Measurements from ENCODE around the gene NLRP6. TPM values are rescaled to one million over a fixed set of nuclear protein-coding genes. Genes with fewer than 3 reads are reported as not detected.
A peak's percentile ranks its signal among the peaks of the same experiment; 100 is the strongest.
"Not testable (repeated sequence)": the region's sequence is repeated elsewhere in the genome, so short reads cannot be mapped to it uniquely, and the experiment has no call there.

The NLRP6 gene
- polyA plus RNA-seq, 1 of the 3 experiments (the other 2 are of a cell fraction) = not detected

- TF ChIP-seq MAX (IDR thresholded peaks at IDR 0.05; ENCODE audit: low read depth) = peak; percentile 33; the same call in 1 of the 2 replicates
- peak; percentile 44; the same call in 1 of the 2 replicates for TF ChIP-seq POLR2AphosphoS5 (IDR thresholded peaks at IDR 0.05; ENCODE audit: low read depth, low read length)
- TF ChIP-seq SIN3A (IDR thresholded peaks at IDR 0.05; ENCODE audit: borderline replicate concordance, low read depth, low read length) = no peak
- no peak for TF ChIP-seq TEAD4 (IDR thresholded peaks at IDR 0.05; ENCODE audit: borderline replicate concordance, insufficient read depth)
- TF ChIP-seq, protein P1, sequence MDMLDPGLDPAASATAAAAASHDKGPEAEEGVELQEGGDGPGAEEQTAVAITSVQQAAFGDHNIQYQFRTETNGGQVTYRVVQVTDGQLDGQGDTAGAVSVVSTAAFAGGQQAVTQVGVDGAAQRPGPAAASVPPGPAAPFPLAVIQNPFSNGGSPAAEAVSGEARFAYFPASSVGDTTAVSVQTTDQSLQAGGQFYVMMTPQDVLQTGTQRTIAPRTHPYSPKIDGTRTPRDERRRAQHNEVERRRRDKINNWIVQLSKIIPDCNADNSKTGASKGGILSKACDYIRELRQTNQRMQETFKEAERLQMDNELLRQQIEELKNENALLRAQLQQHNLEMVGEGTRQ (IDR thresholded peaks at IDR 0.05; ENCODE audit: borderline replicate concordance, low read depth, low read length) = no peak
These were observed 41.1 kb upstream of the NLRP6 start, which contains the start of gene PSMD13 (continued) for GRCh38 chr11:236774-237767.

GRCh38 chr11:238346-238745 lies 39.9 kb upstream of the NLRP6 start:
- H2AFZ ChIP-seq (ENCODE audit: low read depth); H3K27ac ChIP-seq (ENCODE audit: low read depth in 2 of 2, low read length in 1 of 2); H3K9me2 ChIP-seq; H3K27me3 ChIP-seq (ENCODE audit: insufficient read depth); DNase-seq; H4K20me1 ChIP-seq (ENCODE audit: insufficient read depth); POLR2A ChIA-PET; H3K9me3 ChIP-seq; H3F3A ChIP-seq (replicated peaks; ENCODE audit: insufficient read depth); H3K4me1 ChIP-seq (ENCODE audit: control insufficient read depth in 1 of 2, insufficient read depth in 2 of 2, low read depth in 1 of 2, low read length in 1 of 2): not testable (repeated sequence)
- Histone ChIP-seq H3K4me2 (peak overlapping the region; percentile 93), H3K9ac (peak overlapping the region; percentile 94; the same call in 1 of the 2 replicates), H3K36me3 (replicated peaks in 1 of 2; ENCODE audit: control insufficient read depth in 1 of 2, insufficient read depth in 2 of 2, low read length in 1 of 2) (peaks cover 32 to 33% of the 10 kb centered on the region in 2 experiments), H3K79me2 (ENCODE audit: insufficient read depth) (peaks cover 81% of the 10 kb centered on the region), H3K4me3 (ENCODE audit: low read depth in 2 of 2, low read length in 1 of 2) (peak overlapping the region in 1 of 2 experiments; percentile 95; a peak in 1 of 4 replicates)
- CTCF ChIA-PET = interaction anchor here (3.5 kb wide), 1 partner anchor 12 kb away, joined by 17 read pairs; no protein-coding TSS in a partner anchor
- 91% methylated on average over 6 of the region's 7 CpGs for WGBS (ENCODE audit: low lambda C conversion rate)

- Histone ChIP-seq H3K27me3 (ENCODE audit: insufficient read depth) (no peaks in the 10 kb centered on the region), H3F3A (replicated peaks; ENCODE audit: insufficient read depth) (peaks cover 7% of the 10 kb centered on the region), H3K9me2 (no peaks in the 10 kb centered on the region), H3K9me3 (no peaks in the 10 kb centered on the region), H4K20me1 (ENCODE audit: insufficient read depth) (peaks cover 7% of the 10 kb centered on the region), H3K4me1 (ENCODE audit: control insufficient read depth in 1 of 2, insufficient read depth in 2 of 2, low read depth in 1 of 2, low read length in 1 of 2) (peaks cover under 1 to 4% of the 10 kb centered on the region in 2 experiments; a peak in 3 of 4 replicates), H3K9ac (no peak overlapping the region), H3K4me3 (ENCODE audit: low read depth in 2 of 2, low read length in 1 of 2) (no peak overlapping the region), H3K4me2 (no peak overlapping the region), H2AFZ (ENCODE audit: low read depth) (no peak overlapping the region), H3K79me2 (ENCODE audit: insufficient read depth) (peaks cover 73% of the 10 kb centered on the region), H3K27ac (ENCODE audit: low read depth in 2 of 2, low read length in 1 of 2) (no peak overlapping the region), H3K36me3 (replicated peaks in 1 of 2; ENCODE audit: control insufficient read depth in 1 of 2, insufficient read depth in 2 of 2, low read length in 1 of 2) (peaks cover 46 to 52% of the 10 kb centered on the region in 2 experiments)
- WGBS (ENCODE audit: low lambda C conversion rate) = 81% methylated on average over 1 of the region's 1 CpG
- ChIA-PET CTCF (interaction anchor here (1.6 to 4.5 kb wide), 2 partner anchors 11 to 208 kb away, joined by 4 to 20 read pairs; no protein-coding TSS in a partner anchor), POLR2A (no interaction called here)
- TF ChIP-seq TEAD4 (IDR thresholded peaks at IDR 0.05; ENCODE audit: borderline replicate concordance, insufficient read depth) = no peak
- no peak for TF ChIP-seq JUND (IDR thresholded peaks at IDR 0.05)
- TF ChIP-seq SMC3 (IDR thresholded peaks at IDR 0.05; ENCODE audit: low read depth, low read length) = no peak
- no peak for TF ChIP-seq SIN3A (IDR thresholded peaks at IDR 0.05; ENCODE audit: borderline replicate concordance, low read depth, low read length)
- no peak for TF ChIP-seq RAD21 (IDR thresholded peaks at IDR 0.05; ENCODE audit: low read length)
- TF ChIP-seq, protein P2, sequence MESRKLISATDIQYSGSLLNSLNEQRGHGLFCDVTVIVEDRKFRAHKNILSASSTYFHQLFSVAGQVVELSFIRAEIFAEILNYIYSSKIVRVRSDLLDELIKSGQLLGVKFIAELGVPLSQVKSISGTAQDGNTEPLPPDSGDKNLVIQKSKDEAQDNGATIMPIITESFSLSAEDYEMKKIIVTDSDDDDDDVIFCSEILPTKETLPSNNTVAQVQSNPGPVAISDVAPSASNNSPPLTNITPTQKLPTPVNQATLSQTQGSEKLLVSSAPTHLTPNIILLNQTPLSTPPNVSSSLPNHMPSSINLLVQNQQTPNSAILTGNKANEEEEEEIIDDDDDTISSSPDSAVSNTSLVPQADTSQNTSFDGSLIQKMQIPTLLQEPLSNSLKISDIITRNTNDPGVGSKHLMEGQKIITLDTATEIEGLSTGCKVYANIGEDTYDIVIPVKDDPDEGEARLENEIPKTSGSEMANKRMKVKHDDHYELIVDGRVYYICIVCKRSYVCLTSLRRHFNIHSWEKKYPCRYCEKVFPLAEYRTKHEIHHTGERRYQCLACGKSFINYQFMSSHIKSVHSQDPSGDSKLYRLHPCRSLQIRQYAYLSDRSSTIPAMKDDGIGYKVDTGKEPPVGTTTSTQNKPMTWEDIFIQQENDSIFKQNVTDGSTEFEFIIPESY (IDR thresholded peaks at IDR 0.05; ENCODE audit: borderline replicate concordance, low read depth) = no peak
- no peak for TF ChIP-seq FOXJ3 (CRISPR knock-in tag; IDR thresholded peaks at IDR 0.05)
- TF ChIP-seq GATA2 (CRISPR knock-in tag; IDR thresholded peaks at IDR 0.05) = no peak
- TF ChIP-seq POLR2AphosphoS5 (IDR thresholded peaks at IDR 0.05; ENCODE audit: low read depth, low read length) = no peak
- TF ChIP-seq MXI1 (IDR thresholded peaks at IDR 0.05; ENCODE audit: low read depth, low read length) = no peak
- no peak for TF ChIP-seq RXRA (IDR thresholded peaks at IDR 0.05; ENCODE audit: borderline replicate concordance, low read depth)
- no peak for TF ChIP-seq RCOR1 (IDR thresholded peaks at IDR 0.05; ENCODE audit: low read length)
- TF ChIP-seq USF1 (IDR thresholded peaks at IDR 0.05; ENCODE audit: borderline replicate concordance, low read depth) = no peak
- TF ChIP-seq MEF2A (IDR thresholded peaks at IDR 0.05; ENCODE audit: borderline replicate concordance, low read depth) = no peak
- TF ChIP-seq, protein P1 (IDR thresholded peaks at IDR 0.05; ENCODE audit: borderline replicate concordance, low read depth, low read length) = no peak
- TF ChIP-seq FOSL2 (IDR thresholded peaks at IDR 0.05; ENCODE audit: borderline replicate concordance, low read depth) = no peak
- DNase-seq = no peak
These were observed 37.9 kb upstream of the NLRP6 start for GRCh38 chr11:240315-240714.

All from SK-N-SH (cell line).